OCI-LY1 (cell line): ENCODE data around the gene GBP6.

ENCODE experiments used
- CTCF ChIP-seq: fragments of 200-600 bp; sonication (generic), shearing (Covaris generic); IDR thresholded peaks from 2 replicates; pipeline ENCODE4 v1.5.1; 2017; ENCODE audit warnings: mild to moderate bottlenecking, antibody characterized with exemption, low read length, moderate library complexity, mixed read lengths
- EZH2 ChIP-seq: fragments of 200-600 bp; sonication (generic), shearing (Covaris generic); IDR thresholded peaks from 2 replicates; pipeline ENCODE4 v1.8.0; 2017; ENCODE audit warnings: borderline replicate concordance, mixed run types, mild to moderate bottlenecking, antibody characterized with exemption, low read length, moderate library complexity, mixed read lengths

- TF ChIP-seq CTCF (no peak), EZH2 (no peak)
Measured at GRCh38 chr1:89369331-89369730, 5.5 kb downstream of the GBP6 start.
